Measurements from ENCODE around the gene ELP2.

DNA sequence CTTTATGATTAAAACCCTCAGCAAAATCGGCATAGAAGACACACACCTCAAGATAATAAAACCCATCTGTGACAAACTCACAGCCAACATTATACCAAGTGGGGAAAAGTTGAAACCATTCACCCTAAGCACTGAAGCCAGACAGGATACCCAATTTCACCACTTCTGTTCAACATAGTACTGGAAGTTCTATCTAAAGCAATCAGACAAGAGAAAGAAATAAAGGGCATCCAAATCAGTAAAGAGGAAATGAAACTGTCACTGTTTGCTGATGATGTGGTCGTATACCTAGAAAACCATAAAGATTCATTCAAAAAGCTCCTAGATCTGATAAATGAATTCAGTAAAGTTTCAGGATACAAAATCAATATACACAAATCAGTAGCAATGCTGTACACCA is 46.0 kb upstream of the ELP2 start:
- TF ChIP-seq POLR2AphosphoS5 (IDR thresholded peaks at IDR 0.05; ENCODE audit: low read depth, low read length): no peak
- TF ChIP-seq MXI1 (IDR thresholded peaks at IDR 0.05; ENCODE audit: low read depth, low read length): no peak
- TF ChIP-seq, protein P1, sequence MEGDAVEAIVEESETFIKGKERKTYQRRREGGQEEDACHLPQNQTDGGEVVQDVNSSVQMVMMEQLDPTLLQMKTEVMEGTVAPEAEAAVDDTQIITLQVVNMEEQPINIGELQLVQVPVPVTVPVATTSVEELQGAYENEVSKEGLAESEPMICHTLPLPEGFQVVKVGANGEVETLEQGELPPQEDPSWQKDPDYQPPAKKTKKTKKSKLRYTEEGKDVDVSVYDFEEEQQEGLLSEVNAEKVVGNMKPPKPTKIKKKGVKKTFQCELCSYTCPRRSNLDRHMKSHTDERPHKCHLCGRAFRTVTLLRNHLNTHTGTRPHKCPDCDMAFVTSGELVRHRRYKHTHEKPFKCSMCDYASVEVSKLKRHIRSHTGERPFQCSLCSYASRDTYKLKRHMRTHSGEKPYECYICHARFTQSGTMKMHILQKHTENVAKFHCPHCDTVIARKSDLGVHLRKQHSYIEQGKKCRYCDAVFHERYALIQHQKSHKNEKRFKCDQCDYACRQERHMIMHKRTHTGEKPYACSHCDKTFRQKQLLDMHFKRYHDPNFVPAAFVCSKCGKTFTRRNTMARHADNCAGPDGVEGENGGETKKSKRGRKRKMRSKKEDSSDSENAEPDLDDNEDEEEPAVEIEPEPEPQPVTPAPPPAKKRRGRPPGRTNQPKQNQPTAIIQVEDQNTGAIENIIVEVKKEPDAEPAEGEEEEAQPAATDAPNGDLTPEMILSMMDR (IDR thresholded peaks at IDR 0.05): no peak
- TF ChIP-seq, protein P2, sequence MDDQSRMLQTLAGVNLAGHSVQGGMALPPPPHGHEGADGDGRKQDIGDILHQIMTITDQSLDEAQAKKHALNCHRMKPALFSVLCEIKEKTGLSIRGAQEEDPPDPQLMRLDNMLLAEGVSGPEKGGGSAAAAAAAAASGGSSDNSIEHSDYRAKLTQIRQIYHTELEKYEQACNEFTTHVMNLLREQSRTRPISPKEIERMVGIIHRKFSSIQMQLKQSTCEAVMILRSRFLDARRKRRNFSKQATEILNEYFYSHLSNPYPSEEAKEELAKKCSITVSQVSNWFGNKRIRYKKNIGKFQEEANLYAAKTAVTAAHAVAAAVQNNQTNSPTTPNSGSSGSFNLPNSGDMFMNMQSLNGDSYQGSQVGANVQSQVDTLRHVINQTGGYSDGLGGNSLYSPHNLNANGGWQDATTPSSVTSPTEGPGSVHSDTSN (IDR thresholded peaks at IDR 0.05): no peak
- TF ChIP-seq CHD2 (IDR thresholded peaks at IDR 0.05; ENCODE audit: low read length, partially characterized antibody): no peak
- TF ChIP-seq, protein P3, sequence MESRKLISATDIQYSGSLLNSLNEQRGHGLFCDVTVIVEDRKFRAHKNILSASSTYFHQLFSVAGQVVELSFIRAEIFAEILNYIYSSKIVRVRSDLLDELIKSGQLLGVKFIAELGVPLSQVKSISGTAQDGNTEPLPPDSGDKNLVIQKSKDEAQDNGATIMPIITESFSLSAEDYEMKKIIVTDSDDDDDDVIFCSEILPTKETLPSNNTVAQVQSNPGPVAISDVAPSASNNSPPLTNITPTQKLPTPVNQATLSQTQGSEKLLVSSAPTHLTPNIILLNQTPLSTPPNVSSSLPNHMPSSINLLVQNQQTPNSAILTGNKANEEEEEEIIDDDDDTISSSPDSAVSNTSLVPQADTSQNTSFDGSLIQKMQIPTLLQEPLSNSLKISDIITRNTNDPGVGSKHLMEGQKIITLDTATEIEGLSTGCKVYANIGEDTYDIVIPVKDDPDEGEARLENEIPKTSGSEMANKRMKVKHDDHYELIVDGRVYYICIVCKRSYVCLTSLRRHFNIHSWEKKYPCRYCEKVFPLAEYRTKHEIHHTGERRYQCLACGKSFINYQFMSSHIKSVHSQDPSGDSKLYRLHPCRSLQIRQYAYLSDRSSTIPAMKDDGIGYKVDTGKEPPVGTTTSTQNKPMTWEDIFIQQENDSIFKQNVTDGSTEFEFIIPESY (IDR thresholded peaks at IDR 0.05; ENCODE audit: borderline replicate concordance, low read depth): no peak
